ENCODE measurements around the gene BRD9.

GRCh38 chr5:851553-851952, 41.0 kb downstream of the BRD9 start:
- TF ChIP-seq CTCF (IDR thresholded peaks at IDR 0.05) (no peak), POLR2A (IDR thresholded peaks at IDR 0.05) (no peak), POLR2AphosphoS5 (IDR thresholded peaks at IDR 0.05; ENCODE audit: insufficient read depth in 1 of 2, low read depth in 1 of 2) (no peak)

Measured in vagina (tissue), 2 donors.